M059J (cell line): ENCODE results near the gene COL27A1. TPM values are rescaled to one million over a fixed set of nuclear protein-coding genes. Genes with fewer than 3 reads are reported as not detected.

Experiments used
- DNase-seq: peaks from one replicate; pipeline ENCODE4 v3.0.0-alpha.2; 2012; ENCODE audit warnings: low read depth
- total RNA-seq: library from RNA; depleted of rRNA; stranded (reverse); fragments of >200 nt; shearing (Covaris generic); gene quantifications from 2 replicates; pipeline ENCODE4 v1.2.3, GENCODE V29; 2014

COL27A1 gene
- total RNA-seq, 1 experiment from 2014 or later = 2.0 TPM

GRCh38 chr9:114339130-114339908, 184.0 kb downstream of the COL27A1 start:
- DNase-seq = peak; percentile 65

GRCh38 chr9:114341152-114341830, 186.0 kb downstream of the COL27A1 start:
- DNase-seq = no peak

- no peak for DNase-seq
Measured at GRCh38 chr9:114341991-114342390, 186.7 kb downstream of the COL27A1 start.

- DNase-seq = no peak
Measured at GRCh38 chr9:114342755-114343440, 187.6 kb downstream of the COL27A1 start.

GRCh38 chr9:114343471-114344187, 188.3 kb downstream of the COL27A1 start:
- no peak for DNase-seq

- no peak for DNase-seq
Measured at GRCh38 chr9:114344188-114344566, 188.8 kb downstream of the COL27A1 start.

- no peak for DNase-seq
Measured at GRCh38 chr9:114344692-114345091, 189.4 kb downstream of the COL27A1 start.

- DNase-seq = no peak
Measured at GRCh38 chr9:114345493-114346065, 190.2 kb downstream of the COL27A1 start.

GRCh38 chr9:114346146-114346545, 190.8 kb downstream of the COL27A1 start:
- no peak for DNase-seq

- no peak for DNase-seq
Measured at GRCh38 chr9:114347675-114348074, 192.3 kb downstream of the COL27A1 start.

- no peak for DNase-seq
Measured at GRCh38 chr9:114348261-114348905, 193.0 kb downstream of the COL27A1 start.

GRCh38 chr9:114348906-114349482, 193.7 kb downstream of the COL27A1 start:
- peak; percentile 99 for DNase-seq

- DNase-seq = no peak
Measured at GRCh38 chr9:114349713-114350480, 194.6 kb downstream of the COL27A1 start.

GRCh38 chr9:114350636-114351401, 195.5 kb downstream of the COL27A1 start:
- no peak for DNase-seq

GRCh38 chr9:114351932-114352331, 196.6 kb downstream of the COL27A1 start:
- DNase-seq = no peak

- no peak for DNase-seq
Measured at GRCh38 chr9:114355821-114356220, 200.5 kb downstream of the COL27A1 start.

GRCh38 chr9:114356792-114357191, 201.5 kb downstream of the COL27A1 start:
- no peak for DNase-seq

GRCh38 chr9:114357360-114357759, 202.0 kb downstream of the COL27A1 start:
- no peak for DNase-seq

GRCh38 chr9:114357911-114358328, 202.6 kb downstream of the COL27A1 start:
- DNase-seq = no peak
